Liver (tissue), 9 donors: Measurements from ENCODE around the gene GIT2. TPM values are rescaled to one million over a fixed set of nuclear protein-coding genes. Genes with fewer than 3 reads are reported as not detected.

Experiments
- DNase-seq: peaks from one replicate; pipeline ENCODE4 v3.0.0-alpha.2; 2017; ENCODE audit warnings: low spot score
- H3K27ac ChIP-seq, 2 donors: one replicate each; pipeline ENCODE4 v1.7.0; 2013; ENCODE audit warnings: inconsistent platforms in 2 of 2, low read length in 2 of 2, control low read depth in 1 of 2, low read depth in 1 of 2, mild to moderate bottlenecking in 1 of 2
- H3K27me3 ChIP-seq, 4 donors: one replicate each; pipeline versions ENCODE4 v1.6.1 to v1.7.0; 2013; ENCODE audit warnings: low read length in 3 of 4, inconsistent platforms in 1 of 4, mild to moderate bottlenecking in 1 of 4, moderate library complexity in 1 of 4; ENCODE audit not compliant: control insufficient read depth in 4 of 4, insufficient read depth in 4 of 4
- H3K36me3 ChIP-seq, 4 donors: one replicate each; pipeline versions ENCODE4 v1.6.1 to v1.7.0; 2013; ENCODE audit warnings: low read length in 3 of 4, mild to moderate bottlenecking in 3 of 4, low read depth in 1 of 4, moderate library complexity in 1 of 4; ENCODE audit not compliant: control insufficient read depth in 4 of 4, insufficient read depth in 3 of 4
- H3K4me1 ChIP-seq, 4 donors: one replicate each; pipeline versions ENCODE4 v1.6.1 to v1.7.0; 2013; ENCODE audit warnings: low read length in 3 of 4, mild to moderate bottlenecking in 3 of 4, moderate library complexity in 1 of 4; ENCODE audit not compliant: control insufficient read depth in 4 of 4, insufficient read depth in 4 of 4
- H3K4me3 ChIP-seq, 3 donors: one replicate each; pipeline versions ENCODE4 v1.6.1 to v1.7.0; 2013; ENCODE audit warnings: low read length in 3 of 3, control low read depth in 1 of 3, low read depth in 1 of 3, mild to moderate bottlenecking in 1 of 3
- H3K9ac ChIP-seq, 2 donors: one replicate each; pipeline ENCODE4 v1.7.0; 2013; ENCODE audit warnings: low read length in 2 of 2, mild to moderate bottlenecking in 2 of 2, moderate library complexity in 2 of 2, control low read depth in 1 of 2, low read depth in 1 of 2
- H3K9me3 ChIP-seq, 4 donors: one replicate each; pipeline versions ENCODE4 v1.6.1 to v1.7.0; 2013; ENCODE audit warnings: low read length in 3 of 4; ENCODE audit not compliant: control insufficient read depth in 4 of 4
- EGR1 ChIP-seq, 2 donors: IDR thresholded peaks; 2 replicates each; pipeline ENCODE4 v1.6.1; 2016 to 2018; ENCODE audit warnings: antibody characterized with exemption in 2 of 2, low read depth in 2 of 2
- FOXA1 ChIP-seq: IDR thresholded peaks from 2 replicates; pipeline ENCODE4 v1.6.1; 2016; ENCODE audit warnings: antibody characterized with exemption
- FOXA2 ChIP-seq: IDR thresholded peaks from 2 replicates; pipeline ENCODE4 v1.6.1; 2016; ENCODE audit warnings: antibody characterized with exemption
- GABPA ChIP-seq, 2 donors: IDR thresholded peaks in 1 of 2; conservative IDR thresholded peaks in 1 of 2; 2 replicates each; pipeline ENCODE4 v1.6.1; 2016; ENCODE audit warnings: antibody characterized with exemption in 2 of 2, mild to moderate bottlenecking in 1 of 2, moderate library complexity in 1 of 2
- HNF4A ChIP-seq, 2 donors: conservative IDR thresholded peaks; 2 replicates each; pipeline ENCODE4 v1.6.1; 2016; ENCODE audit warnings: antibody characterized with exemption in 2 of 2, mild to moderate bottlenecking in 2 of 2
- HNF4G ChIP-seq: IDR thresholded peaks from 2 replicates; pipeline ENCODE4 v1.6.1; 2016; ENCODE audit warnings: antibody characterized with exemption
- JUND ChIP-seq, 2 donors: IDR thresholded peaks; 2 replicates each; pipeline ENCODE4 v1.6.1; 2016; ENCODE audit warnings: antibody characterized with exemption in 2 of 2
- MAX ChIP-seq: IDR thresholded peaks from 2 replicates; pipeline ENCODE4 v1.6.1; 2016; ENCODE audit warnings: antibody characterized with exemption
- NR2F2 ChIP-seq: IDR thresholded peaks from 2 replicates; pipeline ENCODE4 v1.6.1; 2016; ENCODE audit warnings: antibody characterized with exemption
- RAD21 ChIP-seq, 2 donors: IDR thresholded peaks; 2 replicates each; pipeline ENCODE4 v1.6.1; 2016; ENCODE audit warnings: antibody characterized with exemption in 2 of 2, mild to moderate bottlenecking in 2 of 2
- REST ChIP-seq: IDR thresholded peaks from 2 replicates; pipeline ENCODE4 v1.6.1; 2016; ENCODE audit warnings: antibody characterized with exemption, mild to moderate bottlenecking
- RXRA ChIP-seq, 2 donors: IDR thresholded peaks; 2 replicates each; pipeline ENCODE4 v1.6.1; 2017 to 2018; ENCODE audit warnings: antibody characterized with exemption in 2 of 2, mild to moderate bottlenecking in 1 of 2
- SP1 ChIP-seq: IDR thresholded peaks from 2 replicates; pipeline ENCODE4 v1.6.1; 2018; ENCODE audit warnings: antibody characterized with exemption, mild to moderate bottlenecking
- TAF1 ChIP-seq: conservative IDR thresholded peaks from 2 replicates; pipeline ENCODE4 v1.6.1; 2016; ENCODE audit warnings: antibody characterized with exemption, mild to moderate bottlenecking
- YY1 ChIP-seq: IDR thresholded peaks from 2 replicates; pipeline ENCODE4 v1.6.1; 2016; ENCODE audit warnings: antibody characterized with exemption, mild to moderate bottlenecking
- ZBTB33 ChIP-seq: IDR thresholded peaks from 2 replicates; pipeline ENCODE4 v1.6.1; 2016; ENCODE audit warnings: antibody characterized with exemption
- WGBS: extraction: QIAGEN DNeasy Blood & Tissue Kit; methylation state at CpG from one replicate; pipeline ENCODE4 v1.1.7; 2013; 5-methylcytosine and 5-hydroxymethylcytosine counted together
- polyA plus RNA-seq, 2 donors: library from polyadenylated mRNA; stranded (reverse) in 1 of 2; unstranded in 1 of 2; fragments of 200-250 nt in 1 of 2; fragments of >200 nt in 1 of 2; fragmentation: Nextera tagmentation in 1 of 2; extraction: Ambion mirVana in 1 of 2; gene quantifications; one replicate each; pipeline versions ENCODE4 v1.2.1 to v1.2.3, GENCODE V29; 2013 to 2015
- total RNA-seq, 2 donors: library from RNA; depleted of rRNA; stranded (reverse); fragments of >200 nt; gene quantifications; one replicate each; pipeline ENCODE4 v1.2.3, GENCODE V29; 2014
- TF ChIP-seq, protein P1 (sequence below): IDR thresholded peaks from 2 replicates; pipeline ENCODE4 v1.6.1; 2016; ENCODE audit warnings: antibody characterized with exemption
- TF ChIP-seq, protein P2 (sequence below): fragments of 150-350 bp; IDR thresholded peaks from 2 replicates; pipeline ENCODE4 v1.5.1; 2017; ENCODE audit warnings: improper control_type of control experiment, low read depth, low read length; ENCODE audit not compliant: missing input control
- donor health status: healthy.
- donor health status: healthy.
- donor health status: healthy.
- donor health status: healthy.
- donor health status: healthy.

GIT2 gene
- total and polyA plus RNA-seq, 4 donors = 6.7 to 30.4 (median 16.7) TPM

DNA sequence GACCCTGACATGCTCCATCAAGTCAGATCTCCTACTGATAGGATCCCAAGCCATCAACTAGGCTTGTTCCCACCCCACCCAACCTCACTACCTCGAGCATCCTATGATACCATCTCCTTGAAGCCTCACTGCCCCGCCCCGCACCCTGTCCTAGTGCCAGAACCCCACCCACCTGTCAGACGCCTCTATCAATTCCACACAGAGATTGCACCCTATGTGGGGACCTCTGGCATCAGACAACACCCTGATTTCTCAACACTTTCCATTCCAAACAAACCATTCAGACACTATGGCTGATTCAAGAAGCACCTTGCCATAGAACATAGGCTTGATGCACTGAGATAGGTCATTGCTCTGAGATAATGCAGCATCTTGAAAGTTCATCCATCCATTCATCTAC is 112.7 kb downstream of the GIT2 start:
- H3K36me3 ChIP-seq = no peaks in the 10 kb centered on the region
- WGBS = 58% methylated on average over 4 of the region's 4 CpGs
- H3K9ac ChIP-seq = no peak overlapping the region
- no peak for DNase-seq
- TF ChIP-seq TAF1 = no peak
- no peak for TF ChIP-seq FOXA2
- no peak for TF ChIP-seq YY1
- TF ChIP-seq REST = no peak
- H3K27me3 ChIP-seq = no peaks in the 10 kb centered on the region
- no peak overlapping the region for H3K27ac ChIP-seq
- peaks cover 6 to 19% (median 15%) of the 10 kb centered on the region in 4 donors for H3K4me1 ChIP-seq
- no peaks in the 10 kb centered on the region for H3K9me3 ChIP-seq
- H3K4me3 ChIP-seq = no peak overlapping the region

- Histone ChIP-seq H3K4me1 (peaks cover 6 to 19% (median 15%) of the 10 kb centered on the region in 4 donors), H3K4me3 (no peak overlapping the region), H3K9ac (no peak overlapping the region), H3K27me3 (no peaks in the 10 kb centered on the region), H3K9me3 (no peaks in the 10 kb centered on the region), H3K36me3 (no peaks in the 10 kb centered on the region), H3K27ac (no peak overlapping the region)
- DNase-seq = no peak
- 95% methylated on average over 2 of the region's 2 CpGs for WGBS
- TF ChIP-seq EGR1 (IDR thresholded peaks at IDR 0.05; ENCODE audit: low read depth in 2 of 2) (no peak), TAF1 (no peak), REST (no peak), FOXA2 (no peak), HNF4G (no peak), MAX (no peak), GABPA (IDR thresholded peaks at IDR 0.05 in 1 of 2, conservative IDR thresholded peaks at IDR 0.05 in 1 of 2) (no peak), RAD21 (IDR thresholded peaks at IDR 0.05) (no peak), FOXA1 (no peak), HNF4A (conservative IDR thresholded peaks at IDR 0.05) (no peak), ZBTB33 (no peak), RXRA (IDR thresholded peaks at IDR 0.05) (no peak), SP1 (no peak), YY1 (no peak), NR2F2 (no peak), JUND (IDR thresholded peaks at IDR 0.05) (no peak)
- TF ChIP-seq, protein P1, sequence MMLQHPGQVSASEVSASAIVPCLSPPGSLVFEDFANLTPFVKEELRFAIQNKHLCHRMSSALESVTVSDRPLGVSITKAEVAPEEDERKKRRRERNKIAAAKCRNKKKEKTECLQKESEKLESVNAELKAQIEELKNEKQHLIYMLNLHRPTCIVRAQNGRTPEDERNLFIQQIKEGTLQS = no peak
- TF ChIP-seq, protein P2, sequence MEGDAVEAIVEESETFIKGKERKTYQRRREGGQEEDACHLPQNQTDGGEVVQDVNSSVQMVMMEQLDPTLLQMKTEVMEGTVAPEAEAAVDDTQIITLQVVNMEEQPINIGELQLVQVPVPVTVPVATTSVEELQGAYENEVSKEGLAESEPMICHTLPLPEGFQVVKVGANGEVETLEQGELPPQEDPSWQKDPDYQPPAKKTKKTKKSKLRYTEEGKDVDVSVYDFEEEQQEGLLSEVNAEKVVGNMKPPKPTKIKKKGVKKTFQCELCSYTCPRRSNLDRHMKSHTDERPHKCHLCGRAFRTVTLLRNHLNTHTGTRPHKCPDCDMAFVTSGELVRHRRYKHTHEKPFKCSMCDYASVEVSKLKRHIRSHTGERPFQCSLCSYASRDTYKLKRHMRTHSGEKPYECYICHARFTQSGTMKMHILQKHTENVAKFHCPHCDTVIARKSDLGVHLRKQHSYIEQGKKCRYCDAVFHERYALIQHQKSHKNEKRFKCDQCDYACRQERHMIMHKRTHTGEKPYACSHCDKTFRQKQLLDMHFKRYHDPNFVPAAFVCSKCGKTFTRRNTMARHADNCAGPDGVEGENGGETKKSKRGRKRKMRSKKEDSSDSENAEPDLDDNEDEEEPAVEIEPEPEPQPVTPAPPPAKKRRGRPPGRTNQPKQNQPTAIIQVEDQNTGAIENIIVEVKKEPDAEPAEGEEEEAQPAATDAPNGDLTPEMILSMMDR = no peak
Observed at GRCh38 chr12:109881752-109882151, 114.4 kb downstream of the GIT2 start.
